Limb (tissue), 2 donors: ENCODE data around the gene PITRM1.
"Not testable (repeated sequence)": the region's sequence is repeated elsewhere in the genome, so short reads cannot be mapped to it uniquely, and the experiment has no call there.

Experiments used
- DNase-seq, 2 donors: peaks; one replicate each; pipeline ENCODE4 v3.0.0-alpha.2; 2016; ENCODE audit errors: extremely low spot score in 2 of 2

Gene PITRM1

DNA sequence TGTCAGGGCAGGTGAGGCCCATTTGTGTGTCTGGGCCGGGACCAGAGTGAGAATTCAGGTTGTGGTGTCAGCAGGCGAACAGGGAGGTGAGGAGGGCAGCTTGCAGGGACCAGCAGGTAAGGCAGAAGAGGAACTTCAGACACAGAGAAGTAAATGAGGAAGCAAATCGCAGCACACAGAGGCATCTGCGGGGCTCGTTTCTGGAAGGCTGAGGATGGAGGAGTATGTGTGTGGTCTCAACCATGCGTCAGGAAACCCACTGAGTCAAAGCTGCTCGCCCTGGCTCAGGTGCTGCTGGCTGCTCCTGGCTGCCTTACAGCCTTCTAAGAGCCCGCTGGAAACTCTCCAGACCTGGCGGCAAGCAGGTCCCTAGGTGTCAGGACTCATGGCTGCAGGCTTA, 26.9 kb upstream of the PITRM1 start:
- no peak for DNase-seq

- DNase-seq: no peak
Measured at GRCh38 chr10:3198900-3199299, 26.3 kb upstream of the PITRM1 start.

- DNase-seq: peak; percentile 74 to 89
Measured at GRCh38 chr10:3197348-3198003, 24.9 kb upstream of the PITRM1 start.

DNA sequence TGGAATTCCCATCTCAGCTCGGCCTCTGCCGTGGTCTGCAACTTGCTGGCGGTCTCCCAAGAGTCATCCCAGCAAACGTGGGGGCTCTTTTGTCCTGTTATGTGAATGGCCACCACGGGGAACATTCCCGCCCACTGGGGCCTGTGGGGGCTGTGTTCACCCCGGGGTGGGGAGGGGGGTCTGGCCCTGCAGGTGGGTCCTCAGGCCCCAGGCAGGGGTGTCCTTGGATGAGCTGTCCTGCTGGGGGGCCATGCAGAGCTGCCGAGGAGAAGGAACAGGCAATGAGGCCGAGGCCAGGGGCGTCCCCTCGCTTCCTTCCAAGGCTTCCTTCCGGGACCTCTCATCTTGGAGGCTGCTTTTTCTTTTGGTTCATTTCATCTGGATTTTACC, 24.4 kb upstream of the PITRM1 start:
- DNase-seq: no peak

DNA sequence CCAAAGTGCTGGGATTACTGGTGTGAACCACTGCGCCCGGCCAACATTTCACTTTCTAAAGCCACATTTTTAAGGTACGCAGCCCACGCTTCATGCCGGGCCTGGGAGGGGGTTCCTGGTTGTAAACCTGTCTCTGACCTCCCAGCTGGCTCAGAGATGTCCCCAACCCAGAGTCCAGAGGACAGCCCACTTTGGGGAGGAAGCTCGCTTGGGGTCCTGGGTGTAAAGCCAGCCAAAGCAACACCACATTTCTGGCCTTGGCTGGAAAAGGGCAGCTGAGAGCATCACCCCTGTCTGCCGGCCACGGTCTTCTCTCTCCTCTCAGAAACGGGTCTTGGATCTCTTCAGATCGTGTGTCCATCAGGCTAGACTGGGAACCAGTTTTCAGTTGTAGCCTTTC, 23.9 kb upstream of the PITRM1 start:
- no peak for DNase-seq

DNA sequence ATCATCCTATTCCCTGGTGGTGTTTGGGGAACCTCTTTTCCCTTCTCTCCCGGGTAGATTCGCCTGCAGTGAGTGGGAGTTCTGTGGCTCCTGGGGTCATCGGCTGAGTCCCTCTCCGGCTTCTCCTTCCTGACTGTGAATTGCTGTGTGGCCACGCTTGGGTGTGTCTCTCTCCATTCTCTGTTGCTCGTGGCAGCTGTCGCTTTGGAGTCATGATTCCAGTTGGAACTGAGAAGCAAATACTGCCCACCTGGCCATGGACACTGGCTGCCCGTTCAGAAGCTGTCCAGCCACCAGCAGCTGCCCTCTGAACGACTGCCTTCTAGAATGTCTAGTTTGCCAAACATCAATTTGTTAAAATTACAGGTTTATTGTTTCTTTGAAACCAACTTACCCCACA, 23.1 kb upstream of the PITRM1 start:
- DNase-seq: no peak

DNA sequence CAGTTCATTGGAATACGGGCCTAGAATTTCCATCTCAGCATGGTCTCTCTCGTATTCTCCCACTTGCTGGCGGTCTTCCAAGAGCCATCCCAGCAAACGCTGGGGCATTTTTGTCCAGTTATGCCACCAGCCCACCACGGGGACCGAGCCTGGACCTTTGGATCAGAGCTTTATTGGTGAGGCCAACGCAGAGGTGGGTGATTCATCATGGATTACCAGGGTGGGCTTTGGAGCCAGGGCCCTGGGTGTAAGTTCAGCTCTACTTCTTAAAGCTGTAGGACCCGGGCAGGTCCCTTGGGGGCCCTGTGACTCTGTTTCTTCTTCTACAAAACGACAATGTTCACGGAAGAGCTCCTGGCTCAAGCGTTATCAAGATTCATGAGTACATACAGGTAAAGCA, 22.7 kb upstream of the PITRM1 start:
- DNase-seq: no peak

- DNase-seq: no peak
Measured at GRCh38 chr10:3194871-3195270, 22.3 kb upstream of the PITRM1 start.

- no peak for DNase-seq
Measured at GRCh38 chr10:3193751-3194150, 21.2 kb upstream of the PITRM1 start.

DNA sequence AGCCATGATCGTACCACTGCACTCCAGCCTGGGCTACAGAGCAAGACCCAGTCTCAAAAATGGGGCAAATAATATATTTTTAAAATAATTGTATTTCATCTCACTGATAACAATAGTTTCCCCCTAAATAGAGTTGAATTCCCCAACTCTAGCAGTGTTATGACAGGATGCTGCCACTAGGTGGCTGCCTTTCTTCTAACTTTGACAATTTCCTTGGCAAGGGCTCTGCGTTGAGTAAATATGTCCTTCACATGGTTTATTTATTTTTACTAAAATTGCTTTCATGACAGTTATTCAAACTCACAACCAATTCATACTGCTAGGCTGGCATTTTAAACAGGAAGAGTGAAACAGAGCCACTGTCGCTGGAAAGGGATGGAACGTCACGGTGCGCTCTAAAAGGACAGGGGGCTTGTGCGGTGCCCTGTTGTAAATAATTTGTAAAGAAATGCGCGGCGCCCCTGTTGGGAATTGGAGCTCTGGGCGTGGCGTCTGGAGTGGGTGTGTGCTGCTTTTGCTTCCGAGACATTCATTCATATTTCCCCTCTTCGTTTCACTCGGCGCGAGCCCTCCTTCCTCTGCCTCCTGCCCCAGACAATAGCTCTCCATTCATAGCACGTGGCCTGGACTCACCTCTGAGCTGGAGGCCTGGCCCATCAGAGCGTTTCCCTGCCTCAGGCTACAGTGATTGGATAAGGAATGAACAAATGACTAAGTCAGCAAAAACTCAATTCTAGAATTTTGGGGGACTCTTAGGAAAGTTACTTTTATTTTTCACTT, 20.5 kb upstream of the PITRM1 start:
- DNase-seq: peak; percentile 65 to 73

- no peak for DNase-seq
Measured at GRCh38 chr10:3190817-3191216, 18.2 kb upstream of the PITRM1 start.

DNA sequence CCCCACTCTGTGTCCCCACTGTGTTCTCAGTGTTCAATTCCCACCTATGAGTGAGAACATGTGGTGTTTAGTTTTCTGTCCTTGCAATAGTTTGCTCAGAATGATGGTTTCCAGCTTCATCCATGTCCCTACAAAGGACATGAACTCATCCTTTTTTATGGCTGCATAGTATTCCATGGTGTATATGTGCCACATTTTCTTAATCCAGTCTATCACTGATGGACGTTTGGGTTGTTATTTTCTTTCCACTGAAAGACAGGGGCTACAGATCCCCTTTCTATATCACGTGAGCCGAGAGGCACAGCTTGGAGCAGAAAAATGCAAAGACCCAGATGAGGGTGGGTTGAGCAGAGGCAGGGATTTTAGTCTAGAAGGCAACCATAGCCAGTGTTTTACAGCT, 14.6 kb upstream of the PITRM1 start:
- not testable (repeated sequence) for DNase-seq

- DNase-seq: no peak
Measured at GRCh38 chr10:3186368-3186767, 13.8 kb upstream of the PITRM1 start.

- no peak for DNase-seq
Measured at GRCh38 chr10:3185386-3185785, 12.8 kb upstream of the PITRM1 start.

DNA sequence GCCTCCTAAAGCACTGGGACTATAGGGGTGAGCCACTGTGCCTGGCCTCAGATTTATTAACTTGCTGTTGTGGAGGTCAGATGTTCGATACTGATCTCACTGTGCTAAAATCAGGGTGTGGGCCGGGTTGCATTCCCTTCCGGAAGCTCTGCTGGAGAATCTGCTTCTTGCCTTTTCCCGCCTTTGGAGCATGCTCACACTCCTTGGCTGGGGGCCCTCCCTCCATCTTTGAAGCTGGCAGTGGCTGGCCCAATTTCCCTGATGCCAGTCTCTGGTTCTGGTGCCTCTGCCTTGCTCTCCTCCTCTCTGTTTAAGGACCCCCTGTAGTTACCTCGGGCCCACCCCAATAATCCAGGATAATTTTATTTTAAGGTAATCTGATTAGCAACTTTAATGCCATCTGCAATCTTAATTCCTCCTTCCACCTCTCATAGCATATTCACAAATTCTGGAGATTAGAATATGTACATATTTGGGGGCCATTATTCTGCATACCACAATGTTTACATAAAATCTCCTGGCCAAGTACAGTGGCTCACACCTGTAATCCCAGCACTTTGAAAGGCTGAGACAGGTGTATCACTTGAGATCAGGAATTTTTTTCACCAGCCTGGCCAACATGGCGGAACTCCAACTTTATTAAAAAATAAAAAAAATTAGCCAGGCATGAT, 7.9 kb upstream of the PITRM1 start:
- DNase-seq: no peak

- no peak for DNase-seq
Measured at GRCh38 chr10:3179174-3179573, 6.6 kb upstream of the PITRM1 start.

DNA sequence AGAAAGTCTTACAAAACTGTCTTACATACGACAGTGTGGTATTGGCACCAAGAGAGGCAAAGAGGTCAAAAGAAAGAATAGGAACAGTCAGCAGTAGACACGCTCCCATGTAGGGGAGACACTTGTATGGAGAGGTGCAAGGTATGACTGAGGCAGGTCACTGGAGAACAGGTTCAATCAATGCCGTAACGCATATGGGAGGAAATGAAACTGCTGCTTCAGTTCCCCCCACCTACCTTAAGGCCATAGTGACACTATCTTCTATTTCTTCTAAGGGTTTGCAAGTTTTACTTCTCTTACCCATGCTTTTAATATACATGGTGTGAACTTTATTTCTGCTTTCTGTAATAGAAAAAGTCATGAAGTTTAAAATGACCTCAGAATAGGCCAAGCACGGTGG, 5.5 kb upstream of the PITRM1 start:
- no peak for DNase-seq

GRCh38 chr10:3173171-3173878, 743 bp upstream of the PITRM1 start:
- DNase-seq: no peak

- DNase-seq: no peak
Measured at GRCh38 chr10:3172081-3172445, 519 bp downstream of the PITRM1 start.

DNA sequence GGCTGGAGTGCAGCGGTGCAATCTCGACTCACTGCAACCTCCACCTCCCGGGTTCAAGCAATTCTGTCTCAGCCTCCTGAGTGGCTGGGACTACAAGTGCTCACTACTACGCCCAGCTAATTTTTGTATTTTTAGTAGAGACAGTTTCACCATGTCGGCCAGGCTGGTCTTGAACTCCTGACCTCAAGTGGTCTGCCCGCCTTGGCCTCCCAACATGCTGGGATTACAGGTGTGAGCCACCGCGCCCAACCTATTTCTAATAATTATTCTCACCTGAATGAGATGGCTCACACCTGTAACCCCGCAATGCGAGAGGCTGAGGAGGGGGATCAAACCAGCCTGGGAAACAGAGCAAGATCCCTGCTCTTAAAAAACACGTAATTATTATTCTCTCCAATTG, 1.1 kb downstream of the PITRM1 start:
- not testable (repeated sequence) for DNase-seq

- peak in 1 of 2 donors; percentile 13 for DNase-seq
Measured at GRCh38 chr10:3169673-3170072, 2.9 kb downstream of the PITRM1 start.

GRCh38 chr10:3169271-3169670, 3.3 kb downstream of the PITRM1 start:
- peak in 1 of 2 donors; percentile 20 for DNase-seq
